KG1 (cell line): Measurements from ENCODE around the gene CBFB.

Experiments used
- DNase-seq: peaks from one replicate; lab custom pipeline; 2025; lab: John Stamatoyannopoulos, UW

Gene CBFB

GRCh38 chr16:67137605-67138004, 108.7 kb downstream of the CBFB start:
- DNase-seq: no peak

DNA sequence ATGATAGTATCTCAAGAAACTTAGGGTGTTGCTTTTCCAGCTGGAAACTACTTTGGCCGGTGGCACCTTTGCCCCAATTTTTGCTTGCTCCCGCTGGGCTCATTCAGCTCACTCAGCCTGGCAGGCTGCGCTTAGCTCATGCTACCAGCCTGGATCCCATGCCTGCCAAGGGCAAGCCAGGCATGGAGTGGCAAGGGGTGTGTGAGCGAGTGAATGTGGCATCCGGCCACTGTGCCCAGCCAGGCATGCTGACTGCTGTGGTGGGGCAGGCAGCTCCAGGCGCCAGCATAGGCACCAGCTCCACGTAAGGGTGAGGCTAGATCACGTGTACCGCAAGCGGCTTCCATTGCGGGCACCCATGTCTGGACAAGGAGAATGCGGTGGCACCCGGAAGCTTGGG, 112.4 kb downstream of the CBFB start:
- DNase-seq: no peak

DNA sequence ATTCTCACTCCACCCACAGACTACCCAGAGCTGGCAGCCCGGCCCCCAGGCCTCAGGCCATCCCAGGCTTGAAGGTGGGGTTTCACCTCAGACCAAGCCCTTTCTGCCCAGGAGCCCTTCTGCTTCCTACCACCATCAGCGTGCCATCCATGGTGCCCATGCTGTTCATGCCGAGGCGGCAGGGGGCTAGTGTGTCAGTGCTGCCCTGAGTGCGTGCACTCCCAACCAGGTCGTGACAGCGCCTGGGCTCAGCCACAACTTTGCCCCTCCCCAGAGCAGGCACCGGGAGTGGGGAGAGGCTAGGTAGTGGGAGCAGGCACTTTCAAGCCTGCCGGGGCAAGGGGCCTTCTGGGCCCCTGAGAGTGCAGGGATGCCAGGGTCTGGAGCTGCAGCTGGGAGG, 113.4 kb downstream of the CBFB start:
- no peak for DNase-seq

DNA sequence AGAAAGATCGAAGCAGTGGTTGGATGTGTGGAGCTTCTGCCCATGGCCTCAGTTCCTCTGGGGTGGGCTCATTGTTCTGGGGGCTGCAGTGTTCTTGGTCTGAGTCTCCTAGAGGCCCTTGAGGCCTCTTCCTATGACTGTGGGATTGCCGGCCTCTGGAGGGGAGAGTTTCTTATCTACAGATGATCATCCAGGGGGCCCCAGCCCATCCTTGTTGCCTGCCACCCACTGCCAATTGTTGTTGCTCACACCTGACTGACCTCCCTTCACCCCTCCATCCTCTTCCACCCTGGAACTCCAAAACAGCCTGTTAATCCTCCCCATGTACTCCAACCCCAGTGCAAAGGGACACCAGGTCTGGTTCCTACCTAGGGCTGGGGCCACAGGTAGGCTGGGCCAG, 116.0 kb downstream of the CBFB start:
- no peak for DNase-seq

GRCh38 chr16:67145746-67146145, 116.8 kb downstream of the CBFB start:
- no peak for DNase-seq

DNA sequence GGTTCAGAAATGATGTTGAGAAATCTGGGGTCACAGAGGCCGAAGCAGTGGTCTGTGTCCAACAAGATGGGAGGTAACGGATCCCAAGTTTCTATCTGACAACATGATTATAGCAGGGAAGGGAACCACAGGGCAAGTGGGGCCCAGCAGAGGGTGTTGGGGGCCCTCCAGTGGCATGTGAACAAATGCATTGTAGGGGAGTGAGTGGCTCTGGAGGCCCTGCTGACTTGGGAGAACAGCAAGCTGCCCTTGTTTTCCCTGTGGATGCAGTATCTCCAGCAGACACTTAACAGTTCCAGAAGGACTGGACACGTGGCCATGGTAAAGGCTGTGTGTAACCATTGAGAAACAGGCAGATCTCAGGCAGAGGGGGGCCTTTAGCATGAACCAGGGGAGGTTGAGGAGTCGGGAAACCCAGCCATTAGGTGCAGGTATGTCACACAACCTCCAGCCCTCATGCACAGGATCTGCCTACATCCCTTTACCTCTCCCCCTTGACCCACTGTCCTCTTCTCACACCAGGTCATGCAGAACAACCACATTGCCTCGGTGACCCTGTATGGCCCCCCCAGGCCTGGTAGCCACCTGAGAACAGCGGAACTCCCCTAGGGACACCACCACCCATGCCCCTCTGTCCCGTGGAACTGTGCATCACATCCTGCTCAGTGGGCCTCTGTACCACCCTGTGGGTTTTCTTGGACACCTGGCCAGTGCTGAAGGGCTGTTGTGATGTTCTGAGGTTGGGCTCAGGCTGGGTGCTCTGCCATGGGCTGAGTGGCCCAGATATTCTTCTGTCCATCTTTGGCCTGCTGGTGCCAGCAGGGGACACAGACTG, 117.8 kb downstream of the CBFB start:
- DNase-seq: no peak

GRCh38 chr16:67147437-67148140, 118.6 kb downstream of the CBFB start:
- no peak for DNase-seq

- no peak for DNase-seq
Measured at GRCh38 chr16:67148221-67148620, 119.3 kb downstream of the CBFB start.

- no peak for DNase-seq
Measured at GRCh38 chr16:67148656-67149275, 119.8 kb downstream of the CBFB start.

- DNase-seq: no peak
Measured at GRCh38 chr16:67149276-67150046, 120.5 kb downstream of the CBFB start.

DNA sequence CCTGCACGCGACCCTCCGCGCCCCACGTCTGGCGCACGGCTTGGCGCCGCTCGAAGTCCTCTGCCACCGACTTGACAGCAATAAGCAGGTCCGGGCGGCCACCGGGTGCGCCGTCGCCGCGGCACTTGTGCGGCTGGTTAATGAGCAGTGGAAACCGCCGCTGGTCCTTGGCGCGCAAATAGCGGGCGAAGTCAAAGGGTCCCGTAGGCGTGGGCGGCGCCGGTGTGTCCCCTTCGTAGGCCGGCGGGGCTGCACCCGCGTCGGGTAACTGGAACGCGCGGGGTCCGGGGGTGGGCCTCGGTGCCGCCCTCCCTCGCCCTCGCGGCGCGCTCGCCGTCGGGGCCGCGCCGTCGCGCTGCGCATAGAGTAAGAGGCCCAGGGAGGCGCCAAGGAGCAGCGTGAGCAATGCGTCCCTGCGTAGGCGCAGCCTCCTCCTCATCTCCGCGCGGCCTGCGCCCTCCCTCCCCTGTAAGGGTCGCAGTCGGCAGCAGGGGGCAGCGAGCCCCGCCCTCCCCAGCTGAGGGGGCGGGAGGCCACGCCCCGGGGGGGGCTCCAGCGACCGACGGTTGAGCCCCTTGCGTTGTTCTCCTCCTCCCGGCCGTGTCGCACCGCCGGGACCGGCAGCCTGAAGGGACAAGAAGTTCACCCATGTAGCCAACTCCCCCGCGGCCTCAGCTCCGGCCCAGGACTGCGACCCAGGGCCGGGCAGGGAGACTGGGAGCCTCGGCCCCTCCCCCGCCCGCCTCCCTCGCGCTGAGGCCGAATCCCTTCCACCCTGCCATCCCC, 121.3 kb downstream of the CBFB start:
- DNase-seq: no peak
